Adrenal gland (tissue), 5 donors: ENCODE measurements around the gene CPM.

Experiments used
- POLR2A ChIP-seq, 2 donors: fragments of 450-650 bp; IDR thresholded peaks; one replicate each; pipeline ENCODE4 v1.6.1; 2017; ENCODE audit warnings: antibody characterized with exemption in 2 of 2, mild to moderate bottlenecking in 2 of 2, moderate library complexity in 1 of 2
- TF ChIP-seq, protein P1 (sequence below), 6 experiments: fragments of 450-650 bp in 4 of 6; fragments of 200-600 bp in 2 of 6; sonication (generic) in 1 of 6; IDR thresholded peaks; 1 replicate in 5 of 6; 2 replicates in 1 of 6; pipeline versions ENCODE4 v1.5.1 to v1.8.0; 2016 to 2021; ENCODE audit warnings: antibody characterized with exemption in 6 of 6, mild to moderate bottlenecking in 2 of 6, moderate library complexity in 1 of 6
- donor health status: DM: no; HTN: no; CAD: no.

DNA sequence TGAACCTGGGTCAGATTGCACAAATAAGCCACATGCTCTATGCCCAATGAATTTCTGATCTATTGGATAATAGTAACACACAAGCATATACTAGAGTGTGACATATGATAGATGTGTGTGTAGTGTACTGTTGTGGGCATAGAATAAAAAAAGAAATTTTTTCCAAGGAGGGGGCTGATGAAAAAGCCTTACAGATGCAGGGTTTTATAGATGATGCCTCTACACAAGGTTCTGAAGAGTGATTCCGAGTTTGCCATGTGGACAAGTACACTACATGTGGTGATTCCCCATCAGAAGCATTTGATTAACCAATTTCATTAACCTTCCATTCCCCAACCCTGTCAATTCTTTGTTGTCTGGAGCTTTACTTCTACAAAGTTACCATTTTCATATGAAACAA is 45.3 kb downstream of the CPM start:
- no peak for TF ChIP-seq POLR2A (IDR thresholded peaks at IDR 0.05)
- TF ChIP-seq, protein P1, sequence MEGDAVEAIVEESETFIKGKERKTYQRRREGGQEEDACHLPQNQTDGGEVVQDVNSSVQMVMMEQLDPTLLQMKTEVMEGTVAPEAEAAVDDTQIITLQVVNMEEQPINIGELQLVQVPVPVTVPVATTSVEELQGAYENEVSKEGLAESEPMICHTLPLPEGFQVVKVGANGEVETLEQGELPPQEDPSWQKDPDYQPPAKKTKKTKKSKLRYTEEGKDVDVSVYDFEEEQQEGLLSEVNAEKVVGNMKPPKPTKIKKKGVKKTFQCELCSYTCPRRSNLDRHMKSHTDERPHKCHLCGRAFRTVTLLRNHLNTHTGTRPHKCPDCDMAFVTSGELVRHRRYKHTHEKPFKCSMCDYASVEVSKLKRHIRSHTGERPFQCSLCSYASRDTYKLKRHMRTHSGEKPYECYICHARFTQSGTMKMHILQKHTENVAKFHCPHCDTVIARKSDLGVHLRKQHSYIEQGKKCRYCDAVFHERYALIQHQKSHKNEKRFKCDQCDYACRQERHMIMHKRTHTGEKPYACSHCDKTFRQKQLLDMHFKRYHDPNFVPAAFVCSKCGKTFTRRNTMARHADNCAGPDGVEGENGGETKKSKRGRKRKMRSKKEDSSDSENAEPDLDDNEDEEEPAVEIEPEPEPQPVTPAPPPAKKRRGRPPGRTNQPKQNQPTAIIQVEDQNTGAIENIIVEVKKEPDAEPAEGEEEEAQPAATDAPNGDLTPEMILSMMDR (IDR thresholded peaks at IDR 0.05) = no peak
